ENCODE measurements around the gene FXYD2.

- no peak for TF ChIP-seq EZH2phosphoT487 (IDR thresholded peaks at IDR 0.05; ENCODE audit: borderline replicate concordance, low read length)
- TF ChIP-seq CTCF (IDR thresholded peaks at IDR 0.05; ENCODE audit: low read depth, low read length, poor library complexity, severe bottlenecking), result no peak
These were observed 34.3 kb downstream of the FXYD2 start for GRCh38 chr11:117790279-117790678.
